A549 (cell line): ENCODE measurements around the gene ZNF532. TPM values are rescaled to one million over a fixed set of nuclear protein-coding genes. Genes with fewer than 3 reads are reported as not detected.
A peak's percentile ranks its signal among the peaks of the same experiment; 100 is the strongest.

ENCODE experiments used
- ATAC-seq, 2 experiments: fragments of 200-7000 bp in 1 of 2; fragments of >200 bp in 1 of 2; cut with Nextera tagmentation in 1 of 2; cut with Tn5 transposase in 1 of 2; 3 replicates each; pipeline versions ENCODE4 v1.8.0 to v1.9.1; 2018 to 2020; ENCODE audit warnings: mild to moderate bottlenecking in 1 of 2, moderate library complexity in 1 of 2
- CTCF ChIA-PET: fragments of 300-600 bp; sonication (Branson Sonifier 250); formaldehyde crosslinking; extraction: SDS; loops from one replicate; lab custom pipeline; 2021; ENCODE audit warnings: antibody characterized with exemption, inconsistent platforms; lab: Yijun Ruan, JAX
- POLR2A ChIA-PET: fragments of 350-600 bp; formaldehyde crosslinking; extraction: SDS; loops from one replicate; lab custom pipeline; 2021; ENCODE audit warnings: antibody characterized with exemption, inconsistent platforms; lab: Yijun Ruan, JAX
- DNase-seq, 2 experiments: peaks; one replicate each; pipeline versions ENCODE4 v3.0.0 to v3.0.0-alpha.2; 2011 to 2016; ENCODE audit warnings: low read depth in 1 of 2, low spot score in 1 of 2
- FAIRE-seq: peaks from 2 replicates; lab custom pipeline; 2011; peaks lifted over from hg19 to GRCh38; lab: Jason Lieb, UNC
- H3K27ac ChIP-seq, 2 experiments: fragments of >200 bp; sonication (Bioruptor Twin); formaldehyde crosslinking; 3 replicates each; pipeline ENCODE4 v1.5.1; 2016 to 2017
- H3K4me1 ChIP-seq: fragments of >200 bp; sonication (Bioruptor Twin); formaldehyde crosslinking; 3 replicates; pipeline ENCODE4 v1.6.1; 2016
- H3K4me2 ChIP-seq: fragments of >200 bp; sonication (Bioruptor Twin); formaldehyde crosslinking; 3 replicates; pipeline ENCODE4 v1.6.1; 2016
- H3K4me3 ChIP-seq: fragments of >200 bp; sonication (Bioruptor Twin); formaldehyde crosslinking; 3 replicates; pipeline ENCODE4 v1.5.1; 2016
- H3K9me3 ChIP-seq: fragments of >200 bp; sonication (Bioruptor Twin); formaldehyde crosslinking; 3 replicates; pipeline ENCODE4 v1.6.1; 2016
- ATOH8 ChIP-seq: fragments of 250-450 bp; sonication (Bioruptor Pico); IDR thresholded peaks from 2 replicates; pipeline ENCODE4 v1.5.0; 2020; ENCODE audit warnings: low read depth, mild to moderate bottlenecking, moderate library complexity
- CBX2 ChIP-seq: fragments of 200-600 bp; sonication (generic); IDR thresholded peaks from 2 replicates; pipeline ENCODE4 v1.6.1; 2016; ENCODE audit warnings: low read depth, mild to moderate bottlenecking, borderline replicate concordance
- CEBPB ChIP-seq, 2 experiments: fragments of >200 bp in 1 of 2; sonication (Bioruptor Twin) in 1 of 2; formaldehyde crosslinking in 1 of 2; IDR thresholded peaks; 2 replicates each; pipeline ENCODE4 v1.6.1; 2012 to 2016
- EP300 ChIP-seq, 2 experiments: fragments of >200 bp; sonication (Bioruptor Twin); formaldehyde crosslinking; IDR thresholded peaks; 2 replicates in 1 of 2; 3 replicates in 1 of 2; pipeline ENCODE4 v1.6.1; 2016 to 2017
- HEYL ChIP-seq: fragments of 250-450 bp; sonication (Bioruptor Pico); IDR thresholded peaks from 2 replicates; pipeline ENCODE4 v1.8.0; 2021; ENCODE audit warnings: mild to moderate bottlenecking, moderate library complexity
- HOXA7 ChIP-seq: fragments of 250-450 bp; sonication (Bioruptor Pico); IDR thresholded peaks from 2 replicates; pipeline ENCODE4 v1.5.0; 2020; ENCODE audit warnings: mild to moderate bottlenecking, moderate library complexity
- HOXB5 ChIP-seq: fragments of 250-450 bp; sonication (Bioruptor Pico); IDR thresholded peaks from 2 replicates; pipeline ENCODE4 v1.5.0; 2020; ENCODE audit warnings: mild to moderate bottlenecking, moderate library complexity
- JUN ChIP-seq, 2 experiments: fragments of >200 bp; sonication (Bioruptor Twin); formaldehyde crosslinking; IDR thresholded peaks; 2 replicates in 1 of 2; 3 replicates in 1 of 2; pipeline ENCODE4 v1.6.1; 2016 to 2017
- JUNB ChIP-seq: fragments of >200 bp; sonication (Bioruptor Twin); formaldehyde crosslinking; IDR thresholded peaks from 2 replicates; pipeline ENCODE4 v1.6.1; 2016
- NFE2L2 ChIP-seq: fragments of 150-350 bp; conservative IDR thresholded peaks from 2 replicates; pipeline ENCODE4 v1.6.1; 2014; ENCODE audit warnings: low read length
- PBX3 ChIP-seq: IDR thresholded peaks from 2 replicates; pipeline ENCODE4 v1.6.1; 2012
- PHF8 ChIP-seq: fragments of 200-600 bp; sonication (generic); IDR thresholded peaks from 2 replicates; pipeline ENCODE4 v1.6.1; 2016; ENCODE audit warnings: low read depth, mild to moderate bottlenecking, antibody characterized with exemption, moderate library complexity, borderline replicate concordance
- RARB ChIP-seq: fragments of 250-450 bp; sonication (Bioruptor Pico); IDR thresholded peaks from 2 replicates; pipeline ENCODE4 v1.8.0; 2021; ENCODE audit warnings: mild to moderate bottlenecking, moderate library complexity
- RNF2 ChIP-seq: fragments of 200-600 bp; sonication (generic); IDR thresholded peaks from 2 replicates; pipeline ENCODE4 v1.6.1; 2016; ENCODE audit warnings: low read depth, mild to moderate bottlenecking, antibody characterized with exemption, moderate library complexity, borderline replicate concordance
- SREBF2 ChIP-seq: fragments of 450-650 bp; IDR thresholded peaks from 2 replicates; pipeline ENCODE4 v1.6.1; 2014; ENCODE audit warnings: mild to moderate bottlenecking, moderate library complexity
- TFCP2L1 ChIP-seq: fragments of 250-450 bp; sonication (Bioruptor Pico); IDR thresholded peaks from 2 replicates; pipeline ENCODE4 v1.5.0; 2021; ENCODE audit warnings: mild to moderate bottlenecking
- TP53 ChIP-seq: fragments of 250-450 bp; sonication (Bioruptor Pico); IDR thresholded peaks from 2 replicates; pipeline ENCODE4 v1.5.0; 2021; ENCODE audit warnings: mild to moderate bottlenecking, moderate library complexity
- USF2 ChIP-seq: fragments of 450-650 bp; IDR thresholded peaks from 2 replicates; pipeline ENCODE4 v1.6.1; 2014; ENCODE audit warnings: antibody characterized with exemption
- ZC3H11A ChIP-seq: fragments of 450-650 bp; IDR thresholded peaks from 2 replicates; pipeline ENCODE4 v1.6.1; 2014; ENCODE audit warnings: antibody characterized with exemption, mild to moderate bottlenecking
- WGBS: methylation state at CpG from one replicate; pipeline ENCODE4 v1.1.6; 2017; ENCODE audit errors: missing lambda C conversion rate; 5-methylcytosine and 5-hydroxymethylcytosine counted together
- polyA plus RNA-seq, 4 experiments: library from polyadenylated mRNA; depleted of rRNA in 3 of 4; stranded (reverse); fragments of >200 nt; fragmentation: RNase III in 1 of 4; extraction: RNeasy Plus Mini Kit Qiagen cat#74134 plus additional on column Dnase treatment in 1 of 4; gene quantifications; 2 replicates in 3 of 4; 3 replicates in 1 of 4; pipeline ENCODE4 v1.2.3, GENCODE V29; 2011 to 2017
- TF ChIP-seq, protein P1 (sequence below): fragments of 250-450 bp; sonication (Bioruptor Pico); IDR thresholded peaks from 2 replicates; pipeline ENCODE4 v1.5.0; 2021; ENCODE audit warnings: mild to moderate bottlenecking, moderate library complexity, borderline replicate concordance

Gene ZNF532
- polyA plus RNA-seq, 2 of the 4 experiments (the other 2 are of a cell fraction) = 26.8 to 64.6 TPM

DNA sequence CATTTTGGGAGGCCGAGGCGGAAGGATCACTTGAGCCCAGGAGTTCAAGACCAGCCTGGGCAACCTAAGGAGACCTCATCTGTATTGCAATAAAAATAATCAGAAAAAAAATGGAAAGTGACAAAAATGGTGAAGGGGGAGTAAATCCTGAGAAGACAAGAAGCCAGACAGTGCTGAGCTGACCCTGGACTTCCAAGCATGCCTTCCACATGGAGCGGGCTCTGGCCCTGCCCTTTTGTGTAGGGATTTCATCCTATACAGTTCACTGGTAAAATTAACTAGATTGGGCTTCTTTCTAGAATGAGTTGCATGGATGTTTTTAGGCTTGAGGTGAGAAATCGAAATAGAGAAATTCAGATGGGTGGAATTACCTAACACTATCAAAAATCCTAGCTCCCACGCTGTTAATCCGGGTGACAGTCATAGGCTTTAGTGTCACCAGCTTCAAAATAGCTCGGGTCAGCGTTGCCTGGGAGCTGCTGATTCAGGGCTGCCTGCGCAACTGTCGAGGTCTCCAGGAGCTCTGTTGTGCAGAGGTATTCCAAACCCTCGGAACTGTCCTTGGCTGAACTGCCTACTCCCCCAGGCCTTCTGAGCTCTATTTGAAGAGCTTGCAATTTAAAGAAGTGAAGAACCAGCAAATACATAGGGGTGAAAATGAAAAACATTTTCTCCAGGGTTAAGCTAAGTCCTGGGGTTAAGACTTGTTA, 21.5 kb upstream of the ZNF532 start:
- H3K9me3 ChIP-seq = peaks cover 4% of the 10 kb centered on the region; the same call in 1 of the 3 replicates
- ChIA-PET POLR2A (no interaction called here), CTCF (interaction anchor here (0.5 to 1.1 kb wide), 2 partner anchors 45 to 227 kb away, joined by 3 read pairs; no protein-coding TSS in a partner anchor)
- ATAC-seq (no peak), DNase-seq (no peak), FAIRE-seq (no peak)
- WGBS = 89% methylated on average over 11 of the region's 11 CpGs
- peak overlapping the region in 1 of 2 experiments; percentile 21; a peak in 1 of 6 replicates for H3K27ac ChIP-seq
- TF ChIP-seq CEBPB (IDR thresholded peaks at IDR 0.05) (no peak), RNF2 (no peak), NFE2L2 (no peak), TP53 (CRISPR knock-in tag) (no peak), EP300 (IDR thresholded peaks at IDR 0.05) (no peak), CBX2 (no peak), SREBF2 (no peak), PHF8 (no peak), PBX3 (no peak)
- peaks cover 9% of the 10 kb centered on the region; the same call in 2 of the 3 replicates for H3K4me1 ChIP-seq
- no peak overlapping the region for H3K4me3 ChIP-seq
- H3K4me2 ChIP-seq = no peak overlapping the region

DNA sequence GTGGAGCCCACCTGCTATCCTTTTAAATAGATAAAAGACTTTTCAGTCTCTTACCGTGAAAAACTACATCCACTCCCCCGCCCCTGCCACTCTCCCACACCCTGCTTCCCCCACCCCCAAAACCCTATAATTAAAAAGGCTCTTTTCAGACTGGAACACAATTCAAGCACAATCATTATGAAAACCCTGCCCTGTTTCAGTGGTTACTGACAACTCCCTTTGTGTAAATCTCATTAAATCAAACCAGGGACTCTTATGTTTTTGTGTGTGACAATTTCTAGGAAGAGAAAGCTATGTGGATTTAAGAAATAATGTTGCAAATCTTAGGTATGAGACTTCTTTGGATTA, 21.0 kb upstream of the ZNF532 start:
- peak overlapping the region in 1 of 2 experiments; percentile 21; a peak in 1 of 6 replicates for H3K27ac ChIP-seq

GRCh38 chr18:58844871-58845270, 19.8 kb upstream of the ZNF532 start:
- FAIRE-seq = no peak
- peak overlapping the region in 1 of 2 experiments; percentile 31; a peak in 1 of 6 replicates for H3K27ac ChIP-seq
- no peaks in the 10 kb centered on the region for H3K9me3 ChIP-seq
- 89% methylated on average over 4 of the region's 4 CpGs for WGBS
- H3K4me3 ChIP-seq = no peak overlapping the region
- no peak for DNase-seq
- TF ChIP-seq TFCP2L1 (CRISPR knock-in tag) (no peak), RARB (CRISPR knock-in tag) (no peak), JUNB (no peak), JUN (IDR thresholded peaks at IDR 0.05) (no peak), ATOH8 (CRISPR knock-in tag) (no peak), PBX3 (no peak), CEBPB (IDR thresholded peaks at IDR 0.05) (no peak)
- TF ChIP-seq, all 56 proteins: peak for 0
- POLR2A ChIA-PET = no interaction called here
- H3K4me2 ChIP-seq = no peak overlapping the region
- ATAC-seq = no peak
- CTCF ChIA-PET = no interaction called here
- H3K4me1 ChIP-seq = peaks cover 20% of the 10 kb centered on the region

More for the DNA sequence above, 21.0 kb upstream of the ZNF532 start:
- ChIA-PET CTCF (interaction anchor here (1.1 kb wide), 1 partner anchor 227 kb away, joined by 3 read pairs; no protein-coding TSS in a partner anchor), POLR2A (no interaction called here)
- ATAC-seq = no peak
- no peak overlapping the region for H3K4me2 ChIP-seq
- no peak for FAIRE-seq
- H3K9me3 ChIP-seq = peaks cover 4% of the 10 kb centered on the region; the same call in 1 of the 3 replicates
- 83% methylated on average over 2 of the region's 2 CpGs for WGBS
- TF ChIP-seq HOXA7 (CRISPR knock-in tag) = no peak
- TF ChIP-seq RNF2 = no peak
- no peak for TF ChIP-seq USF2
- TF ChIP-seq HEYL (CRISPR knock-in tag) = no peak
- no peak for TF ChIP-seq ZC3H11A
- no peak for TF ChIP-seq HOXB5 (CRISPR knock-in tag)
- TF ChIP-seq, protein P1, sequence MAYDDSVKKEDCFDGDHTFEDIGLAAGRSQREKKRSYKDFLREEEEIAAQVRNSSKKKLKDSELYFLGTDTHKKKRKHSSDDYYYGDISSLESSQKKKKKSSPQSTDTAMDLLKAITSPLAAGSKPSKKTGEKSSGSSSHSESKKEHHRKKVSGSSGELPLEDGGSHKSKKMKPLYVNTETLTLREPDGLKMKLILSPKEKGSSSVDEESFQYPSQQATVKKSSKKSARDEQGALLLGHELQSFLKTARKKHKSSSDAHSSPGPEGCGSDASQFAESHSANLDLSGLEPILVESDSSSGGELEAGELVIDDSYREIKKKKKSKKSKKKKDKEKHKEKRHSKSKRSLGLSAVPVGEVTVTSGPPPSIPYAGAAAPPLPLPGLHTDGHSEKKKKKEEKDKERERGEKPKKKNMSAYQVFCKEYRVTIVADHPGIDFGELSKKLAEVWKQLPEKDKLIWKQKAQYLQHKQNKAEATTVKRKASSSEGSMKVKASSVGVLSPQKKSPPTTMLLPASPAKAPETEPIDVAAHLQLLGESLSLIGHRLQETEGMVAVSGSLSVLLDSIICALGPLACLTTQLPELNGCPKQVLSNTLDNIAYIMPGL (CRISPR knock-in tag) = no peak
- peaks cover 9% of the 10 kb centered on the region; the same call in 2 of the 3 replicates for H3K4me1 ChIP-seq
- H3K4me3 ChIP-seq = no peak overlapping the region
- DNase-seq = no peak
